K562 (cell line): ENCODE measurements around the gene PREB. TPM values are rescaled to one million over a fixed set of nuclear protein-coding genes. Genes with fewer than 3 reads are reported as not detected.

ENCODE experiments used
- ATAC-seq: fragments of 200-7000 bp; cut with Tn5 transposase; 3 replicates; pipeline ENCODE4 v1.9.1; 2020; ENCODE audit warnings: moderate library complexity
- BruUV-seq: library from RNA; stranded (reverse); fragments of 400-500 nt; replicated peaks from 2 replicates; lab custom pipeline; 2021; lab: Mats Ljungman, UMichigan
- CTCF ChIA-PET: fragments of 300-600 bp; formaldehyde crosslinking; extraction: SDS; loops from one replicate; lab custom pipeline; 2021; ENCODE audit warnings: low intra/inter-chr PET ratio; lab: Yijun Ruan, JAX
- POLR2A ChIA-PET: fragments of 300-600, 350-650 bp; sonication (Branson Sonifier 250); formaldehyde crosslinking; extraction: SDS; loops from one replicate; lab custom pipeline; 2021; ENCODE audit warnings: antibody characterized with exemption, inconsistent platforms; lab: Yijun Ruan, JAX
- DNase-seq, 4 experiments: peaks; one replicate each; pipeline versions ENCODE4 v3.0.0 to v3.0.0-alpha.2; 2011 to 2018; ENCODE audit warnings: low spot score in 3 of 4, mixed read lengths in 3 of 4; ENCODE audit errors: extremely low read depth in 1 of 4
- FAIRE-seq: peaks from 2 replicates; lab custom pipeline; 2011; peaks lifted over from hg19 to GRCh38; lab: Jason Lieb, UNC
- H2AFZ ChIP-seq: 2 replicates; pipeline ENCODE4 v1.6.0; 2011; ENCODE audit warnings: low read depth, low read length, control low read depth, inconsistent platforms
- H3K27ac ChIP-seq: fragments of 200-600 bp; 3 replicates; pipeline ENCODE4 v1.8.0; 2011; ENCODE audit warnings: low read depth, mild to moderate bottlenecking, control low read depth, inconsistent platforms, low read length, moderate library complexity, mixed read lengths; ENCODE audit errors: extremely low read depth
- H3K27me3 ChIP-seq, 2 experiments: fragments of 300-600 bp in 1 of 2; 2 replicates in 1 of 2; 3 replicates in 1 of 2; pipeline versions ENCODE4 v1.6.0 to v1.8.0; 2011; ENCODE audit warnings: inconsistent platforms in 2 of 2, low read length in 2 of 2, mild to moderate bottlenecking in 1 of 2, mixed read lengths in 1 of 2, moderate library complexity in 1 of 2; ENCODE audit not compliant: control insufficient read depth in 2 of 2, insufficient read depth in 2 of 2
- H3K36me3 ChIP-seq: fragments of 300-600 bp; 3 replicates; pipeline ENCODE4 v1.8.0; 2011; ENCODE audit warnings: mild to moderate bottlenecking, low read length, inconsistent platforms; ENCODE audit not compliant: control insufficient read depth, insufficient read depth
- H3K4me1 ChIP-seq, 2 experiments: fragments of 200-600 bp in 1 of 2; replicated peaks in 1 of 2; 2 replicates in 1 of 2; 3 replicates in 1 of 2; pipeline versions ENCODE4 v1.5.1 to v1.8.0; 2011; ENCODE audit warnings: inconsistent platforms in 2 of 2, low read length in 2 of 2, mild to moderate bottlenecking in 1 of 2, mixed read lengths in 1 of 2, moderate library complexity in 1 of 2; ENCODE audit not compliant: control insufficient read depth in 2 of 2, insufficient read depth in 2 of 2
- H3K4me2 ChIP-seq: 2 replicates; pipeline ENCODE4 v1.6.1; 2011; ENCODE audit warnings: low read length, control low read depth, inconsistent platforms, mixed read lengths; ENCODE audit not compliant: insufficient read depth
- H3K4me3 ChIP-seq: fragments of 200-600 bp; sonication (generic), shearing (Covaris generic); 2 replicates; pipeline ENCODE4 v1.5.1; 2016; ENCODE audit warnings: control low read depth, inconsistent platforms
- H3K79me2 ChIP-seq: fragments of 200-600 bp; 3 replicates; pipeline ENCODE4 v1.8.0; 2011; ENCODE audit warnings: low read length, inconsistent platforms; ENCODE audit not compliant: control insufficient read depth, insufficient read depth
- H3K9ac ChIP-seq, 2 experiments: 2 replicates each; pipeline versions ENCODE4 v1.6.0 to v1.6.1; 2011; ENCODE audit warnings: low read depth in 2 of 2, low read length in 2 of 2, control low read depth in 1 of 2, inconsistent platforms in 1 of 2, mild to moderate bottlenecking in 1 of 2, mixed read lengths in 1 of 2; ENCODE audit not compliant: insufficient read depth in 1 of 2
- H3K9me1 ChIP-seq: one replicate; pipeline ENCODE4 v1.6.0; 2011; ENCODE audit warnings: inconsistent platforms, mild to moderate bottlenecking, low read length, moderate library complexity; ENCODE audit not compliant: control insufficient read depth, insufficient read depth
- H3K9me3 ChIP-seq: replicated peaks from 2 replicates; pipeline ENCODE4 v1.5.1; 2011; ENCODE audit warnings: low read depth, low read length, inconsistent platforms; ENCODE audit not compliant: control insufficient read depth, insufficient read depth
- H4K20me1 ChIP-seq: replicated peaks from 2 replicates; pipeline ENCODE4 v1.6.1; 2011; ENCODE audit warnings: low read length, inconsistent platforms, mixed read lengths; ENCODE audit not compliant: control insufficient read depth, insufficient read depth
- ARID3A ChIP-seq: IDR thresholded peaks from 2 replicates; pipeline ENCODE4 v1.6.1; 2012; ENCODE audit warnings: low read depth, low read length, improper control_type of control experiment, borderline replicate concordance
- CTCF ChIP-seq, 3 experiments: IDR thresholded peaks in 2 of 3; conservative IDR thresholded peaks in 1 of 3; 2 replicates each; pipeline ENCODE4 v1.5.1; 2011 to 2012; ENCODE audit warnings: low read length in 3 of 3, mild to moderate bottlenecking in 3 of 3, control low read depth in 2 of 3, improper control_type of control experiment in 1 of 3, inconsistent platforms in 1 of 3, low read depth in 1 of 3, mixed read lengths in 1 of 3, moderate library complexity in 1 of 3; ENCODE audit not compliant: insufficient read depth in 2 of 3
- ETS1 ChIP-seq: conservative IDR thresholded peaks from 2 replicates; pipeline ENCODE4 v1.6.1; 2011; ENCODE audit warnings: low read depth, mild to moderate bottlenecking, low read length; ENCODE audit not compliant: control insufficient read depth
- FOXP4 ChIP-seq: sonication (generic); formaldehyde crosslinking; IDR thresholded peaks from 2 replicates; pipeline ENCODE4 v1.8.0; 2022; ENCODE audit warnings: mild to moderate bottlenecking, missing genetic modification reagents, borderline replicate concordance
- HCFC1 ChIP-seq: IDR thresholded peaks from 2 replicates; pipeline ENCODE4 v1.6.1; 2012; ENCODE audit warnings: low read depth, low read length, improper control_type of control experiment
- MLX ChIP-seq, 2 experiments: fragments of 450-650 bp in 1 of 2; sonication (generic) in 1 of 2; formaldehyde crosslinking; conservative IDR thresholded peaks; 2 replicates each; pipeline versions ENCODE4 v1.4.0 to v1.8.1; 2020 to 2022; ENCODE audit warnings: mild to moderate bottlenecking in 1 of 2, missing genetic modification reagents in 1 of 2
- POLR3A ChIP-seq: IDR thresholded peaks from 2 replicates; pipeline ENCODE4 v1.6.1; 2011; ENCODE audit warnings: borderline replicate concordance, mild to moderate bottlenecking, moderate library complexity; ENCODE audit not compliant: insufficient read length, insufficient read depth; ENCODE audit errors: extremely low read depth
- RAD21 ChIP-seq, 2 experiments: fragments of 250-450 bp in 1 of 2; fragments of 450-650 bp in 1 of 2; sonication (Bioruptor Pico) in 1 of 2; formaldehyde crosslinking in 1 of 2; IDR thresholded peaks in 1 of 2; conservative IDR thresholded peaks in 1 of 2; 2 replicates each; pipeline versions ENCODE4 v1.4.0 to v1.8.0; 2020 to 2022; ENCODE audit warnings: mild to moderate bottlenecking in 2 of 2, moderate library complexity in 1 of 2
- ZFP36 ChIP-seq: fragments of 150-350 bp; IDR thresholded peaks from 2 replicates; pipeline ENCODE4 v1.6.1; 2018; ENCODE audit warnings: low read length, low read depth; ENCODE audit not compliant: partially characterized antibody
- ZNF449 ChIP-seq: fragments of 250-450 bp; sonication (Bioruptor Pico); IDR thresholded peaks from 2 replicates; pipeline ENCODE4 v1.8.0; 2022; ENCODE audit warnings: moderate library complexity, mild to moderate bottlenecking, inconsistent platforms
- WGBS: fragments of 100-300 bp; shearing (Covaris generic); methylation state at CpG from one replicate; pipeline ENCODE4 v1.1.6; 2016; ENCODE audit warnings: low coverage, mixed read lengths; ENCODE audit not compliant: insufficient coverage; ENCODE audit errors: missing lambda C conversion rate; 5-methylcytosine and 5-hydroxymethylcytosine counted together
- in situ Hi-C: fragments of 300-500 bp; cut with MboI; formaldehyde crosslinking; loops from 4 replicates; pipeline ENCODE4 v1.15.0; 2018; ENCODE audit warnings: inconsistent platforms, mixed read lengths
- intact Hi-C: fragments of 100-400 bp; cut with micrococcal nuclease; formaldehyde crosslinking; loops from 2 replicates; pipeline ENCODE4 v1.14.2; 2022
- polyA plus RNA-seq, 8 experiments: library from polyadenylated mRNA; depleted of rRNA in 4 of 8; stranded (reverse) in 5 of 8; unstranded in 3 of 8; fragments of >200 nt; fragmentation: Nextera tagmentation in 2 of 8; fragmentation: Illumina TruSeq in 1 of 8; extraction: Ambion mirVana in 2 of 8; extraction: Trizol in 1 of 8; gene quantifications; 2 replicates each; pipeline versions ENCODE4 v1.2.1 to v1.2.3, GENCODE V29; 2011 to 2014; ENCODE audit warnings: inconsistent platforms in 1 of 8, missing spikeins in 1 of 8
- total RNA-seq, 7 experiments: library from RNA; depleted of rRNA in 6 of 7; stranded (reverse); fragments of >200 nt in 6 of 7; fragmentation: Illumina TruSeq in 2 of 7; extraction: Trizol in 2 of 7; gene quantifications; 2 replicates each; pipeline versions ENCODE4 v1.2.1 to v1.2.3, GENCODE V29; 2011 to 2021; ENCODE audit warnings: low replicate concordance in 1 of 7

The PREB gene
- total and polyA plus RNA-seq, 9 of the 15 experiments (the other 6 are each of a cell fraction or from before 2014, with no cell fraction given), result 35.1 to 84.2 (median 67.2) TPM

- Histone ChIP-seq H3K79me2 (no peaks in the 10 kb centered on the region), H4K20me1 (no peaks in the 10 kb centered on the region), H3K36me3 (no peaks in the 10 kb centered on the region), H3K4me2 (no peak overlapping the region), H3K4me3 (no peak overlapping the region), H3K9ac (peak overlapping the region in 1 of 2 experiments; percentile 50; a peak in 1 of 4 replicates), H3K27me3 (no peaks in the 10 kb centered on the region), H2AFZ (no peak overlapping the region), H3K9me3 (no peaks in the 10 kb centered on the region), H3K27ac (no peak overlapping the region), H3K4me1 (peaks cover 14 to 30% of the 10 kb centered on the region in 2 experiments; a peak in 4 of 5 replicates), H3K9me1 (no peaks in the 10 kb centered on the region)
- DNase-seq (no peak), FAIRE-seq (no peak), ATAC-seq (no peak)
- CTCF ChIA-PET, result interaction anchor here (2.3 to 3.1 kb wide), 2 partner anchors 92 to 179 kb away, joined by 20 to 27 read pairs; no protein-coding TSS in a partner anchor
- intact Hi-C loops (no loop called here), in situ Hi-C loops (no loop called here)
- no TSS peak for BruUV-seq
- 49% methylated on average over 9 of the region's 10 CpGs for WGBS
- POLR2A ChIA-PET, result interaction anchor here (0.6 kb wide), 1 partner anchor 215 kb away, joined by 3 read pairs; no protein-coding TSS in a partner anchor
- TF ChIP-seq POLR3A (no peak), ARID3A (no peak), ZFP36 (no peak), HCFC1 (no peak), CTCF (IDR thresholded peaks at IDR 0.05 in 2 of 3, conservative IDR thresholded peaks at IDR 0.05 in 1 of 3; ENCODE audit: insufficient read depth in 2 of 3, low read depth in 1 of 3, low read length in 3 of 3) (peak in 1 of 3 experiments; percentile 6; a peak in 1 of 6 replicates), MLX (CRISPR knock-in tag; conservative IDR thresholded peaks at IDR 0.05) (no peak), RAD21 (CRISPR knock-in tag; conservative IDR thresholded peaks at IDR 0.05 in 1 of 2, IDR thresholded peaks at IDR 0.05 in 1 of 2) (peak in 1 of 2 experiments; percentile 24; a peak in 1 of 4 replicates), FOXP4 (CRISPR knock-in tag) (no peak), ETS1 (no peak), ZNF449 (CRISPR knock-in tag) (no peak)
Measured at GRCh38 chr2:27100036-27100435, 34.4 kb downstream of the PREB start.
